CD4-positive, alpha-beta T cell treated with Interleukin-6 for 4 hours (primary cell): ENCODE measurements around the gene HIC1.

Source experiments
- DNase-seq: peaks from one replicate; pipeline ENCODE4 v3.0.0-alpha.2; 2020; ENCODE audit warnings: mixed read lengths

HIC1 gene

GRCh38 chr17:2106308-2106955 lies 51.5 kb downstream of the HIC1 start:
- no peak for DNase-seq

- no peak for DNase-seq
These were observed 52.1 kb downstream of the HIC1 start for GRCh38 chr17:2107050-2107449.

- no peak for DNase-seq
These were observed 52.6 kb downstream of the HIC1 start for GRCh38 chr17:2107506-2107905.

GRCh38 chr17:2108170-2108569 lies 53.3 kb downstream of the HIC1 start:
- no peak for DNase-seq

GRCh38 chr17:2110436-2110835 lies 55.5 kb downstream of the HIC1 start:
- no peak for DNase-seq

- no peak for DNase-seq
These were observed 56.8 kb downstream of the HIC1 start for GRCh38 chr17:2111691-2112090.
